Activated CD8-positive, alpha-beta memory T cell treated with anti-CD3 and anti-CD28 coated beads, Interleukin-2, amount 50 U/mL, for 4 hours (primary cell): ENCODE measurements around the gene LMNA.

ENCODE experiments used
- DNase-seq: peaks from one replicate; pipeline ENCODE4 v3.0.0-alpha.2; 2020

The LMNA gene

GRCh38 chr1:156082309-156083091 lies 32.0 kb upstream of the LMNA start, which contains the start of gene MEX3A:
TSS of gene MEX3A (minus strand) at chr1:156082465. CDS start at chr1:156081998, 467 bp downstream.
- peak; percentile 70 for DNase-seq

GRCh38 chr1:156083800-156084790 lies 30.4 kb upstream of the LMNA start:
- no peak for DNase-seq

GRCh38 chr1:156086256-156086662 lies 28.3 kb upstream of the LMNA start:
- DNase-seq: no peak

GRCh38 chr1:156089704-156090103 lies 24.8 kb upstream of the LMNA start:
- no peak for DNase-seq

- no peak for DNase-seq
Observed at GRCh38 chr1:156090138-156090839, 24.2 kb upstream of the LMNA start.

GRCh38 chr1:156090840-156091188 lies 23.7 kb upstream of the LMNA start:
- peak; percentile 93 for DNase-seq

GRCh38 chr1:156091610-156092009 lies 22.9 kb upstream of the LMNA start:
- DNase-seq: no peak

- no peak for DNase-seq
Observed at GRCh38 chr1:156095906-156096508, 18.5 kb upstream of the LMNA start.

- DNase-seq: peak; percentile 88
Observed at GRCh38 chr1:156096640-156097391, 17.7 kb upstream of the LMNA start.

GRCh38 chr1:156097499-156098178 lies 16.9 kb upstream of the LMNA start:
- no peak for DNase-seq

GRCh38 chr1:156098784-156099183 lies 15.7 kb upstream of the LMNA start:
- no peak for DNase-seq

- no peak for DNase-seq
Observed at GRCh38 chr1:156099282-156099681, 15.2 kb upstream of the LMNA start.

- DNase-seq: no peak
Observed at GRCh38 chr1:156100205-156100995, 14.1 kb upstream of the LMNA start.

GRCh38 chr1:156101880-156102279 lies 12.6 kb upstream of the LMNA start:
- no peak for DNase-seq

GRCh38 chr1:156102633-156103511 lies 11.6 kb upstream of the LMNA start:
- DNase-seq: no peak

GRCh38 chr1:156103521-156103947 lies 11.0 kb upstream of the LMNA start:
- no peak for DNase-seq

GRCh38 chr1:156104065-156104810 lies 10.3 kb upstream of the LMNA start:
- DNase-seq: no peak
